Right lobe of liver (tissue), 6 donors: ENCODE measurements around the gene AP5S1. TPM values are rescaled to one million over a fixed set of nuclear protein-coding genes. Genes with fewer than 3 reads are reported as not detected.
A peak's percentile ranks its signal among the peaks of the same experiment; 100 is the strongest.
"Not testable (repeated sequence)": the region's sequence is repeated elsewhere in the genome, so short reads cannot be mapped to it uniquely, and the experiment has no call there.

Experiments used
- ATAC-seq, 4 donors: fragments of 200-7000 bp; cut with Tn5 transposase; one replicate each; pipeline ENCODE4 v1.9.1; 2020; ENCODE audit warnings: mild to moderate bottlenecking in 4 of 4, moderate library complexity in 4 of 4
- DNase-seq, 3 donors: peaks; one replicate each; pipeline ENCODE4 v3.0.0-alpha.2; 2020
- H3K27ac ChIP-seq, 3 donors: fragments of 200-600 bp; one replicate each; pipeline ENCODE4 v1.8.0; 2022
- H3K27me3 ChIP-seq, 2 donors: fragments of 200-600 bp; one replicate each; pipeline ENCODE4 v1.8.0; 2022
- H3K36me3 ChIP-seq, 4 donors: fragments of 200-600 bp; sonication (generic) in 1 of 4; one replicate each; pipeline versions ENCODE4 v1.5.1 to v1.8.0; 2017 to 2022; ENCODE audit warnings: control low read depth in 1 of 4
- H3K4me1 ChIP-seq, 4 donors: fragments of 200-600 bp; sonication (generic) in 1 of 4; one replicate each; pipeline versions ENCODE4 v1.5.1 to v1.8.0; 2017 to 2022; ENCODE audit warnings: control low read depth in 1 of 4
- H3K4me3 ChIP-seq, 3 donors: fragments of 200-600 bp; one replicate each; pipeline ENCODE4 v1.8.0; 2022
- H3K9me3 ChIP-seq, 4 donors: fragments of 200-600 bp; sonication (generic) in 1 of 4; one replicate each; pipeline versions ENCODE4 v1.5.1 to v1.8.0; 2017 to 2022; ENCODE audit warnings: control low read depth in 1 of 4
- CTCF ChIP-seq, 4 donors: fragments of 200-600 bp in 3 of 4; fragments of 450-650 bp in 1 of 4; IDR thresholded peaks; one replicate each; pipeline versions ENCODE4 v1.5.1 to v1.8.0; 2016 to 2022; ENCODE audit warnings: antibody characterized with exemption in 4 of 4, mild to moderate bottlenecking in 2 of 4
- POLR2A ChIP-seq: fragments of 450-650 bp; IDR thresholded peaks from one replicate; pipeline ENCODE4 v1.6.1; 2017; ENCODE audit warnings: antibody characterized with exemption, mild to moderate bottlenecking
- WGBS: methylation state at CpG from one replicate; pipeline ENCODE4 v1.1.6; 2018; ENCODE audit warnings: low coverage, low lambda C conversion rate; ENCODE audit not compliant: insufficient coverage; ENCODE audit errors: missing lambda C conversion rate; 5-methylcytosine and 5-hydroxymethylcytosine counted together
- intact Hi-C, 2 donors: fragments of 100-400 bp; cut with DNase I; formaldehyde crosslinking; loops; one replicate each; pipeline versions ENCODE4 v1.11.2 to v1.14.1; 2022
- total RNA-seq, 6 experiments: library from RNA; depleted of rRNA in 2 of 6; stranded (reverse); fragments of >200 nt in 2 of 6; fragmentation: NEBNext Ultra II Directional in 3 of 6; extraction: Animal tissue kit (Norgen Biotek cat#: 25700) in 3 of 6; gene quantifications; one replicate each; pipeline versions ENCODE4 v1.1.0 to v1.2.4, GENCODE V29; 2016 to 2023
- donor health status: DM: no; HTN: yes; CAD: no.
- donor health status: DM: no; HTN: no; CAD: no.
- donor health status: DM: no; HTN: no; CAD: no.
- donor health status: DM: no; HTN: yes; CAD: no.
- donor health status: DM: no; HTN: yes; CAD: no.

The AP5S1 gene
- total RNA-seq, 6 experiments from 2014 or later, result 7.7 to 16.1 (median 9.5) TPM

- intact Hi-C loops, result no loop called here
- Histone ChIP-seq H3K27ac (no peak overlapping the region), H3K4me1 (no peaks in the 10 kb centered on the region), H3K4me3 (no peak overlapping the region), H3K36me3 (no peaks in the 10 kb centered on the region), H3K9me3 (no peaks in the 10 kb centered on the region), H3K27me3 (no peaks in the 10 kb centered on the region)
- no peak for DNase-seq
- 94% methylated on average over 2 of the region's 4 CpGs for WGBS
- TF ChIP-seq CTCF (IDR thresholded peaks at IDR 0.05), result no peak
- no peak for TF ChIP-seq POLR2A
- no peak for ATAC-seq
Observed at GRCh38 chr20:3836132-3836531, 15.8 kb downstream of the AP5S1 start.

- ATAC-seq (peak; percentile 56 to 75 (median 66)), DNase-seq (no peak)
- no peaks in the 10 kb centered on the region for H3K9me3 ChIP-seq
- H3K4me3 ChIP-seq, result no peak overlapping the region
- TF ChIP-seq CTCF (IDR thresholded peaks at IDR 0.05) (no peak), POLR2A (no peak)
- H3K36me3 ChIP-seq, result no peaks in the 10 kb centered on the region
- intact Hi-C loops, result no loop called here
- H3K27ac ChIP-seq, result no peak overlapping the region
- H3K27me3 ChIP-seq, result no peaks in the 10 kb centered on the region
- 54% methylated on average over 1 of the region's 3 CpGs for WGBS
- H3K4me1 ChIP-seq, result no peaks in the 10 kb centered on the region
Observed at GRCh38 chr20:3839328-3839727, 19.0 kb downstream of the AP5S1 start.

DNA sequence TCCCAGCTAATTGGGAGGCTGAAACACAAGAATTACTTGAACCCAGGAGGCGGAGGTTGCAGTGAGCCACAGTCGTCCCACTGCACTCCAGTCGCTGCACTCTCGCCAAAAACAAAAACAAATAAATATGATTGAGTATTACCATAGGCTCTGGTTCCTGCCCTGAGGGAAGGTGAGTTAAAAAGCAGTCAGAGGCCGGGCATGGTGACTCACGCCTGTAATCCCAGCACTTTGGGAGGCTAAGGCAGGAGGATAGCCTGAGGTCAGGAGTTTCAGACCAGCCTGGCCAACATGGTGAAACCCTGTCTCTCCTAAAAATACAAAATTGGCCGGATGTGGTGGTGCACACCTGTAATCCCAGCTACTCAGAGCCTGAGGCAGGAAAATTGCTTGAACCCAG lies 19.9 kb downstream of the AP5S1 start:
- H3K27ac ChIP-seq, H3K36me3 ChIP-seq, DNase-seq, H3K4me3 ChIP-seq, ATAC-seq, H3K27me3 ChIP-seq, intact Hi-C loops, H3K9me3 ChIP-seq, H3K4me1 ChIP-seq: not testable (repeated sequence)
- WGBS, result 84% methylated on average over 7 of the region's 7 CpGs

- Histone ChIP-seq H3K4me1 (no peaks in the 10 kb centered on the region), H3K27me3 (no peaks in the 10 kb centered on the region), H3K9me3 (no peaks in the 10 kb centered on the region), H3K4me3 (no peak overlapping the region), H3K36me3 (no peaks in the 10 kb centered on the region), H3K27ac (no peak overlapping the region)
- intact Hi-C loops, result no loop called here
- ATAC-seq, result no peak
- 80% methylated on average over 4 of the region's 7 CpGs for WGBS
- TF ChIP-seq CTCF (IDR thresholded peaks at IDR 0.05) (no peak), POLR2A (no peak)
- DNase-seq, result no peak
Observed at GRCh38 chr20:3842348-3842930, 22.1 kb downstream of the AP5S1 start.

DNA sequence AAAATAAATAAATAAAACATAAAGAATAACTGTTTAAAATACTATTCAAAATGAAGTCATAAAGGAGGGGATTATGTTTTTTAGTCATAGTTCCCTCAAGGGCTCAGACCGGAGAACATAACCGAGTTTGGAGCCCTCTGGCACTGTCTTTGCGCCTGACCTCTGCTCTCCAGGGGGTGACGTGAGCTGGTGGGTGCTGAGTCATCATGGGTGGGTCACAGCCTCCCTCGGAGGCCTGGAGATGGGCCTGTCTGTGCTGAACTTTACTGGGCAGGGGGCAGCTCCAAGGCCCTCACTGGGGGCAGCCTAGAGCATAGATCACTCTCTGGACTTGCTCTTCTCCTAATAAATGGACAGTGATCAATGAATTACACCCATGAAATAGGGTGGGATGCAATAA lies 23.1 kb downstream of the AP5S1 start:
- WGBS, result 30% methylated on average over 4 of the region's 5 CpGs
- H3K4me3 ChIP-seq, result no peak overlapping the region
- no peaks in the 10 kb centered on the region for H3K27me3 ChIP-seq
- peaks cover 0 to 4% (median 0%) of the 10 kb centered on the region in 4 donors for H3K4me1 ChIP-seq
- H3K36me3 ChIP-seq, result no peaks in the 10 kb centered on the region
- no peaks in the 10 kb centered on the region for H3K9me3 ChIP-seq
- TF ChIP-seq POLR2A (no peak), CTCF (IDR thresholded peaks at IDR 0.05) (no peak)
- DNase-seq (no peak), ATAC-seq (no peak)
- no peak overlapping the region for H3K27ac ChIP-seq
- intact Hi-C loops, result no loop called here

DNA sequence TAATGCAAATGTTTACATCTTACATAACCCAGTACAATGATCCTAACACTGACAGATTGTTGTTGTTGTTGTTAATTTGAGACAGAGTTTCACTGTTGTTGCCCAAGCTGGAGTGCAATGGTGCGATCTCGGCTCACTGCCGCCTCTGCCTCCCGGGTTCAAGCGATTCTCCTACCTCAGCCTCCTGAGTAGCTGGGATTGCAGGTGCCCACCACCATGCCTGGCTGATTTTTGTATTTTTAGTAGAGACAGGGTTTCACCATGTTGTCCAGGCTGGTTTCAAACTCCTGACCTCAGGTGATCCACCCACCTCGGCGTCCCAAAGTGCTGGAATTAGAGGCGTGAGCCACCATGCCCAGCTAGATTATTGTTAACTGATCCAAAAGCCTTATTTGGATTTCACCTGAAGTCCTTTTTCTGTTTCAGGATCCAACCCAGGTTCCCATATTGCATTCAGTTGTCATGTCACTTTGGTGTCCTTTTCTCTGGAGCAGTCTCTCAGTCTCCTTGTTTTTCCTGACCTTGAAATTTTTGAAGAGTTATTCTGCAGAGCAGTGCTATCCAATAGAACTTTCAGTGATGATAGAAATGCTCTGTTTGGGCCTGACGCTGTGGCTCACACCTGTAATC lies 23.8 kb downstream of the AP5S1 start:
- H3K27me3 ChIP-seq, H3K4me3 ChIP-seq, DNase-seq, H3K27ac ChIP-seq, H3K4me1 ChIP-seq, intact Hi-C loops, H3K36me3 ChIP-seq, H3K9me3 ChIP-seq, ATAC-seq: not testable (repeated sequence)
- WGBS, result 95% methylated on average over 4 of the region's 9 CpGs
